Skeletal muscle satellite cell (primary cell): ENCODE data around the gene ELAVL2.

Source experiments
- H3K27me3 ChIP-seq: 2 replicates; pipeline ENCODE4 v1.7.0; 2013; ENCODE audit warnings: low read length; ENCODE audit not compliant: control insufficient read depth, insufficient read depth
- H3K36me3 ChIP-seq: 2 replicates; pipeline ENCODE4 v1.7.0; 2013; ENCODE audit warnings: mild to moderate bottlenecking, control low read depth, low read length; ENCODE audit not compliant: insufficient read depth
- H3K4me1 ChIP-seq: 2 replicates; pipeline ENCODE4 v1.7.0; 2013; ENCODE audit warnings: low read length; ENCODE audit not compliant: control insufficient read depth, insufficient read depth
- H3K4me2 ChIP-seq: 2 replicates; pipeline ENCODE4 v1.7.0; 2013; ENCODE audit warnings: mild to moderate bottlenecking, low read length
- H3K4me3 ChIP-seq: 2 replicates; pipeline ENCODE4 v1.7.0; 2013; ENCODE audit warnings: low read length
- H3K9ac ChIP-seq: 2 replicates; pipeline ENCODE4 v1.7.0; 2013; ENCODE audit warnings: mild to moderate bottlenecking, low read depth, low read length, moderate library complexity
- H3K9me3 ChIP-seq: replicated peaks from 2 replicates; pipeline ENCODE4 v1.7.0; 2013; ENCODE audit warnings: mild to moderate bottlenecking, control low read depth, low read length

ELAVL2 gene

GRCh38 chr9:23764219-23764618 is 61.8 kb downstream of the ELAVL2 start:
- Histone ChIP-seq H3K4me2 (no peak overlapping the region), H3K27me3 (no peaks in the 10 kb centered on the region), H3K36me3 (no peaks in the 10 kb centered on the region), H3K4me1 (peaks cover 16% of the 10 kb centered on the region), H3K4me3 (no peak overlapping the region), H3K9ac (no peak overlapping the region), H3K9me3 (no peaks in the 10 kb centered on the region)

DNA sequence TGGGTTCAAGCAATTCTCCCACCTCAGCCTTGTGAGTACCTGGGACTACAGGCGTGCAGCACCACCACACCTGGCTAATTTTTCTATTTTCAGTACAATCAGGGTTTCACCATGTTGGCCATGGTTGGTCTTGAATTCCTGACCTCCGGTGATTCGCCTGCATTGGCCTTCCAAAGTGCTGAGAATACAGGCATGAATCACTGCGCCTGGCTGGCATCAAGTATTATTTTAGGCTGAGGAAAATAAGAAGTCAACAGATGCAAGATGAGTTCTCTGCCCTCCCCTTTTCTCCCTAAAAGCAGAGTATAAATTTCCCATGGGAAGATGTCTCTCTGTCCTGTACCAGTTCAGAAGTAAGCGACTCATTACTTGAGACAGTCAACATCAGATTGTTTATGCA is 71.5 kb downstream of the ELAVL2 start:
- Histone ChIP-seq H3K27me3 (no peaks in the 10 kb centered on the region), H3K9me3 (no peaks in the 10 kb centered on the region), H3K36me3 (no peaks in the 10 kb centered on the region), H3K4me3 (no peak overlapping the region), H3K9ac (no peak overlapping the region), H3K4me2 (no peak overlapping the region), H3K4me1 (no peaks in the 10 kb centered on the region)

GRCh38 chr9:23752859-23753258 is 73.2 kb downstream of the ELAVL2 start:
- Histone ChIP-seq H3K9ac (no peak overlapping the region), H3K9me3 (no peaks in the 10 kb centered on the region), H3K27me3 (no peaks in the 10 kb centered on the region), H3K4me3 (no peak overlapping the region), H3K36me3 (no peaks in the 10 kb centered on the region), H3K4me1 (no peaks in the 10 kb centered on the region), H3K4me2 (no peak overlapping the region)

DNA sequence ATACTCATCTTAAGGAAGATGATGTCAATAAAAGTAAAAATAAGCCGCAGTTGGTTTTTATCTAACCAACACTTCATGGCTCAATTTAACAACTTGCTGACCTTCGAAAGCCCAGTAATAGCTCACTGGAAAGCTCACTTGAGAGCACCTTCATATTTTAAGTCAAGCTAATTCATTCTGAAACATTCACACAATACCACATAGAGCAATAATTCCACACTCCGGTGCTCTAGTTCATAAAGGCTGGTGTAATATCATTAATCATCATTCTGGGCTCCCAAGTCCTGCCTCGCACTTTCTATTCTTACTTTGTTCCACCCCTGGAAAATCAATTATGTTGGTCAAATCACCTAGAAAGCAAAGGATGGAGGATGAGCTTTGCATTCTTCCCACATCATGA is 74.4 kb downstream of the ELAVL2 start:
- H3K27me3 ChIP-seq, result no peaks in the 10 kb centered on the region
- H3K36me3 ChIP-seq, result no peaks in the 10 kb centered on the region

DNA sequence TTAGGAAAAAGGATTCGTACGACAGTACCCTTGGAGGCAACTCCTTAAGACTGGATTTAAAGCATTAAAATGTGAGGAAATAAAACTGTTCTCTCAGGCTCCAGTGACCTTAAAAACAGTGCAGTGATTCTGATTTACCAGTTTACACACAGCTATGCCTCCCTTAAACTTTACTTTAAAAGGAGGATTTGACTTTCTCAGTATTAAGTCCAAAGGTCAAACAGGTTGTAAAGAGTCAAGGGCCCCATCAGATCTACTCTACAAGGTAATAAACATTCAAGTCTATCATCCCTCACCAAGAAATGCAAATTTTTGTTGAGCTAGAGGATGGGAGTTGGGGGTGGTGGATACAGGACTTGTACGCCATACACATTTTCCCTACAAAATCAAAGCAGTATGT is 75.2 kb downstream of the ELAVL2 start:
- no peaks in the 10 kb centered on the region for H3K9me3 ChIP-seq
- H3K9ac ChIP-seq, result no peak overlapping the region
- no peaks in the 10 kb centered on the region for H3K4me1 ChIP-seq
- H3K4me3 ChIP-seq, result no peak overlapping the region
- H3K36me3 ChIP-seq, result no peaks in the 10 kb centered on the region
- no peaks in the 10 kb centered on the region for H3K27me3 ChIP-seq
- H3K4me2 ChIP-seq, result no peak overlapping the region

More for the DNA sequence above, 74.4 kb downstream of the ELAVL2 start:
- Histone ChIP-seq H3K4me3 (no peak overlapping the region), H3K9me3 (no peaks in the 10 kb centered on the region), H3K9ac (no peak overlapping the region), H3K4me2 (no peak overlapping the region), H3K4me1 (no peaks in the 10 kb centered on the region)

- no peaks in the 10 kb centered on the region for H3K27me3 ChIP-seq
- H3K36me3 ChIP-seq, result no peaks in the 10 kb centered on the region
- H3K4me3 ChIP-seq, result no peak overlapping the region
- no peak overlapping the region for H3K4me2 ChIP-seq
- H3K9ac ChIP-seq, result no peak overlapping the region
- no peaks in the 10 kb centered on the region for H3K9me3 ChIP-seq
- no peaks in the 10 kb centered on the region for H3K4me1 ChIP-seq
These were observed 78.7 kb downstream of the ELAVL2 start for GRCh38 chr9:23747088-23748075.

- H3K9ac ChIP-seq, result no peak overlapping the region
- H3K36me3 ChIP-seq, result no peaks in the 10 kb centered on the region
- no peaks in the 10 kb centered on the region for H3K27me3 ChIP-seq
- H3K4me3 ChIP-seq, result no peak overlapping the region
- H3K4me2 ChIP-seq, result no peak overlapping the region
- no peaks in the 10 kb centered on the region for H3K4me1 ChIP-seq
- no peaks in the 10 kb centered on the region for H3K9me3 ChIP-seq
These were observed 79.7 kb downstream of the ELAVL2 start for GRCh38 chr9:23746317-23746716.

- Histone ChIP-seq H3K36me3 (no peaks in the 10 kb centered on the region), H3K9ac (no peak overlapping the region), H3K27me3 (no peaks in the 10 kb centered on the region), H3K4me1 (no peaks in the 10 kb centered on the region), H3K4me2 (no peak overlapping the region), H3K4me3 (no peak overlapping the region), H3K9me3 (no peaks in the 10 kb centered on the region)
These were observed 83.0 kb downstream of the ELAVL2 start for GRCh38 chr9:23743036-23743435.

DNA sequence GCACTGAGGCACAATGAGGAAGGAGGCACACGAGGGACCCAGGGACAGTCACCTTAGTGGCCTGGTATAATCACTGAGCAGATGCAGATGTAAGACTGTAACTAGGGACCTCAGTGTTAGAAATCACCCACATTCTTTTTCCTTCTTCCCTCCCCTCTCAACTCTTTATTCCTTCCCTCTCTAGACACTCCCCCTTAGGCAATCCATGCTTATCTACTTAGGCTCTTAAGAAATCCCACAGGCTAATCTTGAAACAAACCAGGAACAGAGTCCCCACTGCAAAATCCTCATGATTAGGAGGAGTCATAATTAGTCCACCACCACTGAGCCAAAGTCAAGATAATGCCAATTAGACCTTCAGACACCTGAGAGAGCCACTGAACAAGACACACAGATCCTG is 84.7 kb downstream of the ELAVL2 start:
- no peak overlapping the region for H3K4me3 ChIP-seq
- no peaks in the 10 kb centered on the region for H3K27me3 ChIP-seq
- H3K9ac ChIP-seq, result no peak overlapping the region
- no peaks in the 10 kb centered on the region for H3K36me3 ChIP-seq
- H3K9me3 ChIP-seq, result no peaks in the 10 kb centered on the region
- H3K4me2 ChIP-seq, result no peak overlapping the region
- no peaks in the 10 kb centered on the region for H3K4me1 ChIP-seq

GRCh38 chr9:23740531-23740930 is 85.5 kb downstream of the ELAVL2 start:
- no peak overlapping the region for H3K9ac ChIP-seq
- H3K4me1 ChIP-seq, result no peaks in the 10 kb centered on the region
- no peak overlapping the region for H3K4me3 ChIP-seq
- no peaks in the 10 kb centered on the region for H3K9me3 ChIP-seq
- H3K27me3 ChIP-seq, result no peaks in the 10 kb centered on the region
- H3K4me2 ChIP-seq, result no peak overlapping the region
- no peaks in the 10 kb centered on the region for H3K36me3 ChIP-seq

GRCh38 chr9:23739753-23740152 is 86.3 kb downstream of the ELAVL2 start:
- H3K9me3 ChIP-seq, result no peaks in the 10 kb centered on the region
- H3K4me1 ChIP-seq, result no peaks in the 10 kb centered on the region
- no peak overlapping the region for H3K4me3 ChIP-seq
- H3K27me3 ChIP-seq, result no peaks in the 10 kb centered on the region
- no peaks in the 10 kb centered on the region for H3K36me3 ChIP-seq
- no peak overlapping the region for H3K4me2 ChIP-seq
- H3K9ac ChIP-seq, result no peak overlapping the region

GRCh38 chr9:23736293-23736692 is 89.7 kb downstream of the ELAVL2 start:
- Histone ChIP-seq H3K9me3 (no peaks in the 10 kb centered on the region), H3K4me2 (no peak overlapping the region), H3K4me3 (no peak overlapping the region), H3K4me1 (no peaks in the 10 kb centered on the region), H3K36me3 (no peaks in the 10 kb centered on the region), H3K9ac (no peak overlapping the region), H3K27me3 (no peaks in the 10 kb centered on the region)
